ENCODE data around the gene GRB14.
"Not testable (repeated sequence)": the region's sequence is repeated elsewhere in the genome, so short reads cannot be mapped to it uniquely, and the experiment has no call there.

GRCh38 chr2:164549705-164550104 lies 71.6 kb downstream of the GRB14 start:
- not testable (repeated sequence) for TF ChIP-seq CTCF (IDR thresholded peaks at IDR 0.05); REST (IDR thresholded peaks at IDR 0.05; ENCODE audit: insufficient read depth in 1 of 2, low read depth in 2 of 2, low read length in 1 of 2); TCF7L2 (IDR thresholded peaks at IDR 0.05; ENCODE audit: low read depth, low read length); POLR2AphosphoS5 (IDR thresholded peaks at IDR 0.05; ENCODE audit: low read depth, low read length); SIN3A (IDR thresholded peaks at IDR 0.05; ENCODE audit: borderline replicate concordance, insufficient read depth, low read depth, low read length)

Measured in Panc1 (cell line).